ENCODE results near the gene COA8. TPM values are rescaled to one million over a fixed set of nuclear protein-coding genes. Genes with fewer than 3 reads are reported as not detected.

Gene COA8
- total and polyA plus RNA-seq, 12 donors = 4.9 to 59.6 (median 33.0) TPM

DNA sequence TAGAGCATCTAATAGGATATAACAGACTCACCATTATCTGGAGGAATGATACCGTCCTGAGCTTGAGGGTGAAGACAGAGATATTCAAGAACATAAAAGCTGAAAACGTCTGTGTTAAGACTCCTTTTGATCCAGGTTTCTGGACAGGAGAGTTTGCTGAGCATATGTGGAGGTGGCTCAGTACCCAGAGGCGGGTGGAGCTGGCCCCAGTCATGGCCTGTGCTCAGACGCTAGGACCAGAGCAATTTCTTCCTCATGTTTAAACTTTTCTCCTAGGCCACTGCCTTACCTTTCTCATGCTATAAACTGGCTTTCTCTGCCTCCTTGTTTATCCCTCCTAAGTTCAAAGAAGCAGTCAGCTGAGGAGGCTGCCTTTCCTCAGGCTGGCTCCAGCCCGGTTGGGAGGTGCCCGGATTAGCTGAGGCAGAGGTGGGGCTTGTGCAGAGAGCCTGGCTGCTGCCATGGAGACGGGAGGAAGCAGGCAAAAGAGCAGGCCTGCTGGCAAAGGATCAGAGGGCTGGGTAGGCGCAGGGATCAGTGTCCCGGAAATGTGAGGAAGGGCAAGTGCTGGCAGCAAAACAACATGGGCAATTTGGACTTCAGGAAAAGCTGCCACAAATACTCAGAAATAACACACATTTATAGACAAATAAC lies 13.7 kb downstream of the COA8 start:
- Histone ChIP-seq H3K4me1 (replicated peaks in 1 of 2) (peaks cover 6 to 16% of the 10 kb centered on the region in 2 donors), H3K4me3 (no peak overlapping the region), H3K27ac (peak overlapping the region in 2 of 5 donors; percentile 70 to 71), H3K9me3 (replicated peaks in 1 of 3) (no peaks in the 10 kb centered on the region), H3K36me3 (replicated peaks in 1 of 2) (peaks cover 0 to 38% of the 10 kb centered on the region in 2 donors), H3K27me3 (no peaks in the 10 kb centered on the region)
- DNase-seq = peak; percentile 84 to 97 (median 94)
- intact Hi-C loops (cut with DNase I) = loop anchor here in 1 of 2 donors (10.0 kb wide), 1 partner anchor 108 kb away; no protein-coding TSS in a partner anchor
- TF ChIP-seq CTCF (IDR thresholded peaks at IDR 0.05) (no peak), POLR2A (IDR thresholded peaks at IDR 0.05) (no peak)
- WGBS, 4 donors = 23 to 33% (median 26%) methylated on average over 9 of the region's 9 CpGs

- 79 to 94% (median 93%) methylated on average over 5 to 12 of the region's 12 CpGs for WGBS, 4 donors
- DNase-seq = no peak
- H3K27me3 ChIP-seq = no peaks in the 10 kb centered on the region
- H3K4me3 ChIP-seq = no peak overlapping the region
- H3K4me1 ChIP-seq (replicated peaks in 1 of 2) = peaks cover 6 to 16% of the 10 kb centered on the region in 2 donors
- H3K36me3 ChIP-seq (replicated peaks in 1 of 2) = peaks cover 0 to 31% of the 10 kb centered on the region in 2 donors
- H3K27ac ChIP-seq = no peak overlapping the region
- TF ChIP-seq CTCF (IDR thresholded peaks at IDR 0.05) (no peak), POLR2A (IDR thresholded peaks at IDR 0.05) (no peak)
- H3K9me3 ChIP-seq (replicated peaks in 1 of 3) = no peaks in the 10 kb centered on the region
- intact Hi-C loops (cut with DNase I) = loop anchor here in 1 of 2 donors (10.0 kb wide), 1 partner anchor 106 kb away; no protein-coding TSS in a partner anchor
These were observed 15.8 kb downstream of the COA8 start for GRCh38 chr14:103578401-103579075.

GRCh38 chr14:103581206-103581605 lies 18.4 kb downstream of the COA8 start:
- WGBS, 4 donors = 84 to 91% (median 89%) methylated on average over 11 of the region's 11 CpGs
- TF ChIP-seq CTCF (IDR thresholded peaks at IDR 0.05) (no peak), POLR2A (IDR thresholded peaks at IDR 0.05) (no peak)
- Histone ChIP-seq H3K4me1 (replicated peaks in 1 of 2) (peaks cover 3 to 13% of the 10 kb centered on the region in 2 donors), H3K27ac (no peak overlapping the region), H3K9me3 (replicated peaks in 1 of 3) (no peaks in the 10 kb centered on the region), H3K27me3 (no peaks in the 10 kb centered on the region), H3K4me3 (no peak overlapping the region), H3K36me3 (replicated peaks in 1 of 2) (peaks cover 0 to 23% of the 10 kb centered on the region in 2 donors)
- intact Hi-C loops (cut with DNase I) = loop anchor here in 1 of 2 donors (10.0 kb wide), 1 partner anchor 404 kb away; no protein-coding TSS in a partner anchor
- DNase-seq = peak in 1 of 7 donors; percentile 54

GRCh38 chr14:103581954-103582703 lies 19.4 kb downstream of the COA8 start:
- Histone ChIP-seq H3K27me3 (no peaks in the 10 kb centered on the region), H3K36me3 (replicated peaks in 1 of 2) (peaks cover 0 to 23% of the 10 kb centered on the region in 2 donors), H3K4me3 (no peak overlapping the region), H3K4me1 (replicated peaks in 1 of 2) (peaks cover 0 to 4% of the 10 kb centered on the region in 2 donors), H3K27ac (no peak overlapping the region), H3K9me3 (replicated peaks in 1 of 3) (no peaks in the 10 kb centered on the region)
- intact Hi-C loops (cut with DNase I) = loop anchor here in 1 of 2 donors (10.0 kb wide), 1 partner anchor 403 kb away; no protein-coding TSS in a partner anchor
- WGBS, 4 donors = 92 to 95% (median 94%) methylated on average over 18 to 26 of the region's 26 CpGs
- TF ChIP-seq POLR2A (IDR thresholded peaks at IDR 0.05) (no peak), CTCF (IDR thresholded peaks at IDR 0.05) (no peak)
- DNase-seq = no peak
